GM19397 (cell line): ENCODE results near the gene TNFRSF21.
"Not testable (repeated sequence)": the region's sequence is repeated elsewhere in the genome, so short reads cannot be mapped to it uniquely, and the experiment has no call there.

Experiments used
- ATAC-seq: cut with Tn5 transposase; IDR thresholded peaks from one replicate; pipeline ENCODE4 v1.9.1; 2021; ENCODE audit warnings: mild to moderate bottlenecking, moderate library complexity; ENCODE audit not compliant: unreplicated experiment

The TNFRSF21 gene

GRCh38 chr6:47323321-47323720 is 13.6 kb upstream of the TNFRSF21 start:
- ATAC-seq = no peak

GRCh38 chr6:47321577-47321976 is 11.9 kb upstream of the TNFRSF21 start:
- ATAC-seq = no peak

- no peak for ATAC-seq
These were observed 10.2 kb upstream of the TNFRSF21 start for GRCh38 chr6:47319867-47320266.

- ATAC-seq = no peak
These were observed 9.7 kb upstream of the TNFRSF21 start for GRCh38 chr6:47319382-47319781.

GRCh38 chr6:47318236-47318989 is 8.7 kb upstream of the TNFRSF21 start:
- no peak for ATAC-seq

GRCh38 chr6:47315181-47315580 is 5.5 kb upstream of the TNFRSF21 start:
- not testable (repeated sequence) for ATAC-seq

- ATAC-seq = no peak
These were observed 401 bp upstream of the TNFRSF21 start for GRCh38 chr6:47310131-47310480.

GRCh38 chr6:47308552-47309290 is 984 bp downstream of the TNFRSF21 start:
- ATAC-seq = peak; percentile 28

- no peak for ATAC-seq
These were observed 1.5 kb downstream of the TNFRSF21 start for GRCh38 chr6:47308198-47308517.

- no peak for ATAC-seq
These were observed 2.1 kb downstream of the TNFRSF21 start for GRCh38 chr6:47307362-47308197.

GRCh38 chr6:47306887-47307286 is 2.8 kb downstream of the TNFRSF21 start:
- ATAC-seq = no peak

- no peak for ATAC-seq
These were observed 5.8 kb downstream of the TNFRSF21 start for GRCh38 chr6:47303861-47304260.

- peak; percentile 49 for ATAC-seq
These were observed 6.4 kb downstream of the TNFRSF21 start for GRCh38 chr6:47303342-47303741.

- ATAC-seq = peak; percentile 76
These were observed 7.7 kb downstream of the TNFRSF21 start for GRCh38 chr6:47302043-47302442.

GRCh38 chr6:47301441-47301840 is 8.3 kb downstream of the TNFRSF21 start:
- ATAC-seq = no peak

- ATAC-seq = no peak
These were observed 9.3 kb downstream of the TNFRSF21 start for GRCh38 chr6:47300417-47300816.

GRCh38 chr6:47299965-47300364 is 9.7 kb downstream of the TNFRSF21 start:
- no peak for ATAC-seq

- no peak for ATAC-seq
These were observed 11.2 kb downstream of the TNFRSF21 start for GRCh38 chr6:47298475-47298874.

- ATAC-seq = no peak
These were observed 14.7 kb downstream of the TNFRSF21 start for GRCh38 chr6:47294990-47295389.

- ATAC-seq = no peak
These were observed 16.8 kb downstream of the TNFRSF21 start for GRCh38 chr6:47292944-47293343.

GRCh38 chr6:47292027-47292426 is 17.7 kb downstream of the TNFRSF21 start:
- no peak for ATAC-seq
